Neural cell (in vitro differentiated cells): ENCODE measurements around the gene ZNF768. TPM values are rescaled to one million over a fixed set of nuclear protein-coding genes. Genes with fewer than 3 reads are reported as not detected.

Experiments
- H2AFZ ChIP-seq: fragments of 200-600, 300-800 bp; sonication (generic), shearing (Covaris generic); 2 replicates; pipeline ENCODE4 v1.6.0; 2014; ENCODE audit warnings: low read depth, mild to moderate bottlenecking, antibody characterized with exemption, low read length, moderate library complexity
- H3F3A ChIP-seq: fragments of 200-600 bp; shearing (Covaris generic); 2 replicates; pipeline ENCODE4 v1.6.1; 2016; ENCODE audit warnings: mild to moderate bottlenecking, moderate library complexity, mixed read lengths, antibody characterized with exemption, low read length; ENCODE audit not compliant: insufficient read depth, poor library complexity, severe bottlenecking
- H3K27ac ChIP-seq: fragments of 200-600, 300-800 bp; sonication (generic), shearing (Covaris generic); 2 replicates; pipeline ENCODE4 v1.5.1; 2014; ENCODE audit warnings: mild to moderate bottlenecking, low read length, moderate library complexity
- H3K27me3 ChIP-seq: fragments of 300-800, 200-600 bp; sonication (generic), shearing (Covaris generic); 2 replicates; pipeline ENCODE4 v1.6.0; 2014; ENCODE audit warnings: mild to moderate bottlenecking, low read depth, low read length, moderate library complexity; ENCODE audit not compliant: insufficient read depth
- H3K36me3 ChIP-seq: fragments of 300-800, 200-600 bp; sonication (generic), shearing (Covaris generic); 2 replicates; pipeline ENCODE4 v1.5.1; 2014; ENCODE audit warnings: mild to moderate bottlenecking, antibody characterized with exemption, low read length, moderate library complexity; ENCODE audit not compliant: insufficient read depth
- H3K4me2 ChIP-seq: fragments of 300-800, 200-600 bp; sonication (generic), shearing (Covaris generic); 2 replicates; pipeline ENCODE4 v1.6.0; 2014; ENCODE audit warnings: mild to moderate bottlenecking, low read length
- H3K4me3 ChIP-seq: fragments of 300-800, 200-600 bp; sonication (generic), shearing (Covaris generic); 2 replicates; pipeline ENCODE4 v1.5.1; 2014; ENCODE audit warnings: mild to moderate bottlenecking, low read length, moderate library complexity
- H3K79me2 ChIP-seq: fragments of 200-600 bp; shearing (Covaris generic); replicated peaks from 2 replicates; pipeline ENCODE4 v1.6.0; 2014; ENCODE audit warnings: mild to moderate bottlenecking, low read length, moderate library complexity; ENCODE audit not compliant: insufficient read depth
- H3K9ac ChIP-seq: fragments of 300-800, 200-600 bp; sonication (generic), shearing (Covaris generic); 2 replicates; pipeline ENCODE4 v1.6.1; 2016; ENCODE audit warnings: mild to moderate bottlenecking, low read length, mixed read lengths
- H3K9me2 ChIP-seq: fragments of 200-600 bp; shearing (Covaris generic); 2 replicates; pipeline ENCODE4 v1.6.1; 2016; ENCODE audit warnings: mild to moderate bottlenecking, low read length, mixed read lengths; ENCODE audit not compliant: insufficient read depth
- H3K9me3 ChIP-seq: fragments of 200-600, 300-800 bp; sonication (generic), shearing (Covaris generic); 2 replicates; pipeline ENCODE4 v1.6.1; 2016; ENCODE audit warnings: mild to moderate bottlenecking, mixed run types, low read length, moderate library complexity, mixed read lengths
- H4K20me1 ChIP-seq: fragments of 200-600 bp; shearing (Covaris generic); 2 replicates; pipeline ENCODE4 v1.6.1; 2016; ENCODE audit warnings: mild to moderate bottlenecking, mixed run types; ENCODE audit not compliant: insufficient read depth
- EP300 ChIP-seq: fragments of 450-650 bp; conservative IDR thresholded peaks from 2 replicates; pipeline ENCODE4 v1.6.1; 2014; ENCODE audit warnings: antibody characterized with exemption, mild to moderate bottlenecking, moderate library complexity; ENCODE audit not compliant: poor library complexity, severe bottlenecking
- EZH2 ChIP-seq: fragments of 200-600, 300-800 bp; shearing (Covaris generic), sonication (generic); IDR thresholded peaks from 2 replicates; pipeline ENCODE4 v1.6.1; 2014; ENCODE audit warnings: antibody characterized with exemption, low read length, borderline replicate concordance, mild to moderate bottlenecking; ENCODE audit not compliant: insufficient read depth, poor library complexity, severe bottlenecking
- MXI1 ChIP-seq: fragments of 450-650 bp; conservative IDR thresholded peaks from 2 replicates; pipeline ENCODE4 v1.6.1; 2014; ENCODE audit warnings: antibody characterized with exemption, mild to moderate bottlenecking; ENCODE audit not compliant: poor library complexity, severe bottlenecking
- POLR2AphosphoS5 ChIP-seq: IDR thresholded peaks from 2 replicates; pipeline ENCODE4 v1.6.1; 2012
- RAD21 ChIP-seq: fragments of 450-650 bp; conservative IDR thresholded peaks from 2 replicates; pipeline ENCODE4 v1.6.1; 2014; ENCODE audit warnings: antibody characterized with exemption, mild to moderate bottlenecking, moderate library complexity
- SMC3 ChIP-seq: fragments of 450-650 bp; conservative IDR thresholded peaks from 2 replicates; pipeline ENCODE4 v1.6.1; 2014; ENCODE audit warnings: antibody characterized with exemption, mild to moderate bottlenecking, moderate library complexity; ENCODE audit not compliant: poor library complexity
- TAF1 ChIP-seq: IDR thresholded peaks from 2 replicates; pipeline ENCODE4 v1.6.1; 2012; ENCODE audit warnings: low read depth
- polyA plus RNA-seq: library from polyadenylated mRNA; depleted of rRNA; stranded (reverse); fragments of >200 nt; gene quantifications from 2 replicates; pipeline ENCODE4 v1.2.3, GENCODE V29; 2014
- TF ChIP-seq, protein P1 (sequence below): fragments of 450-650 bp; IDR thresholded peaks from 2 replicates; pipeline ENCODE4 v1.5.1; 2014; ENCODE audit warnings: antibody characterized with exemption, mild to moderate bottlenecking, moderate library complexity; ENCODE audit not compliant: poor library complexity, severe bottlenecking
- TF ChIP-seq, protein P2 (sequence below): IDR thresholded peaks from 2 replicates; pipeline ENCODE4 v1.6.1; 2012; ENCODE audit warnings: borderline replicate concordance

Gene ZNF768
- polyA plus RNA-seq, 1 donor from 2014 or later: 54.4 TPM

DNA sequence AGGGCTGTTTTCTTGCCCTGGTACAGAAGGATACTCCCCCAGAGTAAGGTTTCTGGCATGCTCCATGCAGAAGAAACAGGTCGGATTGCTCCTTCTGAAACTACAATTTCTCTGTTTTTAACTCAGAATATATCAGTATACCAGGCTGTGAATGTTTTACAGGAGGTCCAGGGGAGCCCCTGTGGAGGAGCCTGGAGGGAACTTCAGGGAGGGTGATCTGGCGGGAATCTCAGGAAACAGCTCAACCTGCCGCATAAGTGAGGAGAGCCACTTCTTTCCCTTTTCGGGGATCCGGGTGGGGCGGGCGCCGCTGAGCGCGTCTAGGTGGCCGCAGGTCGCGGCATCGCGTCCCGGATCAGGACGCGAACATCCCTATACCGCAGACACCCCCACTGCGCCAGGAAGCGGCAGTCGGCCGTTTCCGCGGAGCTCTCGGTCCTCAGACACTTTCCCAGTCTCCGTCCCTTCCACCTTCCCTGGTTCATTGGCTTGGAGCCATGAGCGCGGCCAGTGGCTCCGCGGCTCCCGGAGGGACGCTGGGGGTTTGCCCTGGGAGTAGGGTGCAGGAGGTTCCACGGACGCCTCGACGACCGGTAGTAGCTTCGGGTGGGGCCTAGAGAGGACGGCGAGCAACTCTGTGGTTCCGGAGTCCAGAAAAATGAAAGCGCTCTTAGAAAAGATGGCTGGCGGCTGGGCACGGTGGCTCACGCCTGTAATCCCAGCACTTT lies 34.9 kb upstream of the ZNF768 start:
- Histone ChIP-seq H3K27me3 (no peaks in the 10 kb centered on the region), H3K9me3 (no peaks in the 10 kb centered on the region), H2AFZ (no peak overlapping the region), H3K9ac (no peak overlapping the region), H3K4me2 (no peak overlapping the region), H3K9me2 (no peaks in the 10 kb centered on the region), H3K27ac (no peak overlapping the region), H3K36me3 (no peaks in the 10 kb centered on the region), H3K79me2 (peaks cover 4% of the 10 kb centered on the region), H3F3A (no peaks in the 10 kb centered on the region), H3K4me3 (no peak overlapping the region), H4K20me1 (no peaks in the 10 kb centered on the region)
- TF ChIP-seq TAF1: no peak
- TF ChIP-seq, protein P1, sequence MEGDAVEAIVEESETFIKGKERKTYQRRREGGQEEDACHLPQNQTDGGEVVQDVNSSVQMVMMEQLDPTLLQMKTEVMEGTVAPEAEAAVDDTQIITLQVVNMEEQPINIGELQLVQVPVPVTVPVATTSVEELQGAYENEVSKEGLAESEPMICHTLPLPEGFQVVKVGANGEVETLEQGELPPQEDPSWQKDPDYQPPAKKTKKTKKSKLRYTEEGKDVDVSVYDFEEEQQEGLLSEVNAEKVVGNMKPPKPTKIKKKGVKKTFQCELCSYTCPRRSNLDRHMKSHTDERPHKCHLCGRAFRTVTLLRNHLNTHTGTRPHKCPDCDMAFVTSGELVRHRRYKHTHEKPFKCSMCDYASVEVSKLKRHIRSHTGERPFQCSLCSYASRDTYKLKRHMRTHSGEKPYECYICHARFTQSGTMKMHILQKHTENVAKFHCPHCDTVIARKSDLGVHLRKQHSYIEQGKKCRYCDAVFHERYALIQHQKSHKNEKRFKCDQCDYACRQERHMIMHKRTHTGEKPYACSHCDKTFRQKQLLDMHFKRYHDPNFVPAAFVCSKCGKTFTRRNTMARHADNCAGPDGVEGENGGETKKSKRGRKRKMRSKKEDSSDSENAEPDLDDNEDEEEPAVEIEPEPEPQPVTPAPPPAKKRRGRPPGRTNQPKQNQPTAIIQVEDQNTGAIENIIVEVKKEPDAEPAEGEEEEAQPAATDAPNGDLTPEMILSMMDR: no peak
- TF ChIP-seq RAD21: no peak
- TF ChIP-seq, protein P2, sequence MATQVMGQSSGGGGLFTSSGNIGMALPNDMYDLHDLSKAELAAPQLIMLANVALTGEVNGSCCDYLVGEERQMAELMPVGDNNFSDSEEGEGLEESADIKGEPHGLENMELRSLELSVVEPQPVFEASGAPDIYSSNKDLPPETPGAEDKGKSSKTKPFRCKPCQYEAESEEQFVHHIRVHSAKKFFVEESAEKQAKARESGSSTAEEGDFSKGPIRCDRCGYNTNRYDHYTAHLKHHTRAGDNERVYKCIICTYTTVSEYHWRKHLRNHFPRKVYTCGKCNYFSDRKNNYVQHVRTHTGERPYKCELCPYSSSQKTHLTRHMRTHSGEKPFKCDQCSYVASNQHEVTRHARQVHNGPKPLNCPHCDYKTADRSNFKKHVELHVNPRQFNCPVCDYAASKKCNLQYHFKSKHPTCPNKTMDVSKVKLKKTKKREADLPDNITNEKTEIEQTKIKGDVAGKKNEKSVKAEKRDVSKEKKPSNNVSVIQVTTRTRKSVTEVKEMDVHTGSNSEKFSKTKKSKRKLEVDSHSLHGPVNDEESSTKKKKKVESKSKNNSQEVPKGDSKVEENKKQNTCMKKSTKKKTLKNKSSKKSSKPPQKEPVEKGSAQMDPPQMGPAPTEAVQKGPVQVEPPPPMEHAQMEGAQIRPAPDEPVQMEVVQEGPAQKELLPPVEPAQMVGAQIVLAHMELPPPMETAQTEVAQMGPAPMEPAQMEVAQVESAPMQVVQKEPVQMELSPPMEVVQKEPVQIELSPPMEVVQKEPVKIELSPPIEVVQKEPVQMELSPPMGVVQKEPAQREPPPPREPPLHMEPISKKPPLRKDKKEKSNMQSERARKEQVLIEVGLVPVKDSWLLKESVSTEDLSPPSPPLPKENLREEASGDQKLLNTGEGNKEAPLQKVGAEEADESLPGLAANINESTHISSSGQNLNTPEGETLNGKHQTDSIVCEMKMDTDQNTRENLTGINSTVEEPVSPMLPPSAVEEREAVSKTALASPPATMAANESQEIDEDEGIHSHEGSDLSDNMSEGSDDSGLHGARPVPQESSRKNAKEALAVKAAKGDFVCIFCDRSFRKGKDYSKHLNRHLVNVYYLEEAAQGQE: no peak
- TF ChIP-seq EP300: no peak
- no peak for TF ChIP-seq POLR2AphosphoS5
- no peak for TF ChIP-seq SMC3
- TF ChIP-seq EZH2: no peak
- no peak for TF ChIP-seq MXI1

DNA sequence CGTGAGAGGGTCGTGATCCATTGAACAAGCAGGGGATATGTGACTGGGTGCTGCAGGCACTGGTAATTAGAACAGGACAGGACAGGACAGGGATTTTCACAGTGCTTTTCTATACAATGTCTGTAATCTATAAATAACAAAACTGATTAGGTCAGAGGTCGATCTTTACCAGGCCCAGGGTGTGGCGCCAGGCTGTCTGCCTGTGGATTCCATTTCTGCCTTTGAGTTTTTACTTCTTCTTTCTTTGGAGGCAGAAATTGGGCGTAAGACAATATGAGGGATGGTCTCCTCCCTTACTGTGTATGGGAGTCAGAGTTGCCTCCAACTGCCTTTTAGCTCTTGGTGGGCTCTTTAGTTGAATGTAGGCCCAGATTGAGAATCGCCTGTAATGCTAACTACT lies 33.3 kb upstream of the ZNF768 start:
- no peak overlapping the region for H2AFZ ChIP-seq
- no peaks in the 10 kb centered on the region for H3K9me3 ChIP-seq
- H3K4me2 ChIP-seq: no peak overlapping the region
- TF ChIP-seq MXI1 (no peak), RAD21 (no peak), EP300 (no peak), TAF1 (no peak), EZH2 (no peak), POLR2AphosphoS5 (no peak), SMC3 (no peak)
- TF ChIP-seq, protein P2: no peak
- TF ChIP-seq, protein P1: no peak
- H3K9ac ChIP-seq: no peak overlapping the region
- peaks cover 7% of the 10 kb centered on the region for H3K79me2 ChIP-seq
- no peaks in the 10 kb centered on the region for H3K9me2 ChIP-seq
- H3F3A ChIP-seq: no peaks in the 10 kb centered on the region
- H3K27ac ChIP-seq: no peak overlapping the region
- no peak overlapping the region for H3K4me3 ChIP-seq
- no peaks in the 10 kb centered on the region for H3K36me3 ChIP-seq
- no peaks in the 10 kb centered on the region for H4K20me1 ChIP-seq
- H3K27me3 ChIP-seq: no peaks in the 10 kb centered on the region
